Endothelial cell of umbilical vein (primary cell): Measurements from ENCODE around the gene ICE1. TPM values are rescaled to one million over a fixed set of nuclear protein-coding genes. Genes with fewer than 3 reads are reported as not detected.

ENCODE experiments used
- BruUV-seq: library from RNA; stranded (reverse); fragments of 400-500 nt; replicated peaks from 2 replicates; lab custom pipeline; 2021; lab: Mats Ljungman, UMichigan
- CTCF ChIA-PET: fragments of 300-600, 350-600 bp; sonication (Branson Sonifier 250); formaldehyde crosslinking; loops from one replicate; lab custom pipeline; 2021; ENCODE audit warnings: antibody characterized with exemption, inconsistent platforms; lab: Charles Lee
- POLR2A ChIA-PET: fragments of 300-600, 350-600 bp; sonication (Branson Sonifier 250); formaldehyde crosslinking; loops from one replicate; lab custom pipeline; 2021; ENCODE audit warnings: antibody characterized with exemption, inconsistent platforms; lab: Charles Lee
- DNase-seq: peaks from one replicate; pipeline ENCODE4 v3.0.0-alpha.2; 2011; ENCODE audit warnings: low read depth, low spot score
- FAIRE-seq: peaks from 2 replicates; lab custom pipeline; 2011; peaks lifted over from hg19 to GRCh38; lab: Jason Lieb, UNC
- H2AFZ ChIP-seq: 2 replicates; pipeline ENCODE4 v1.6.0; 2012; ENCODE audit warnings: low read depth, low read length, control low read depth, inconsistent platforms
- H3K27ac ChIP-seq: 2 replicates; pipeline ENCODE4 v1.5.1; 2011; ENCODE audit warnings: low read depth, mild to moderate bottlenecking, control low read depth, low read length, moderate library complexity; ENCODE audit not compliant: insufficient read depth
- H3K27me3 ChIP-seq, 2 experiments: 2 replicates each; pipeline versions ENCODE4 v1.6.0 to v1.6.1; 2011; ENCODE audit warnings: low read length in 2 of 2, mixed read lengths in 1 of 2; ENCODE audit not compliant: control insufficient read depth in 2 of 2, insufficient read depth in 2 of 2
- H3K36me3 ChIP-seq, 2 experiments: 2 replicates in 1 of 2; 3 replicates in 1 of 2; pipeline ENCODE4 v1.5.1; 2011; ENCODE audit warnings: low read length in 2 of 2, mild to moderate bottlenecking in 1 of 2, moderate library complexity in 1 of 2; ENCODE audit not compliant: control insufficient read depth in 2 of 2, insufficient read depth in 2 of 2; ENCODE audit errors: extremely low read depth in 1 of 2
- H3K4me1 ChIP-seq: 3 replicates; pipeline ENCODE4 v1.5.1; 2011; ENCODE audit warnings: mild to moderate bottlenecking, low read length; ENCODE audit not compliant: control insufficient read depth, insufficient read depth; ENCODE audit errors: extremely low read depth
- H3K4me2 ChIP-seq: 2 replicates; pipeline ENCODE4 v1.6.1; 2011; ENCODE audit warnings: low read length, control low read depth, mixed read lengths; ENCODE audit not compliant: insufficient read depth
- H3K4me3 ChIP-seq, 3 experiments: fragments of 200-600 bp in 1 of 3; sonication (generic), shearing (Covaris generic) in 1 of 3; replicated peaks in 1 of 3; 2 replicates each; pipeline ENCODE4 v1.5.1; 2011 to 2016; ENCODE audit warnings: control low read depth in 3 of 3, low read length in 3 of 3, mild to moderate bottlenecking in 2 of 3, inconsistent platforms in 1 of 3, low read depth in 1 of 3, moderate library complexity in 1 of 3; ENCODE audit not compliant: insufficient read depth in 1 of 3
- H3K79me2 ChIP-seq: 2 replicates; pipeline ENCODE4 v1.6.0; 2012; ENCODE audit warnings: low read length, inconsistent platforms; ENCODE audit not compliant: control insufficient read depth, insufficient read depth
- H3K9ac ChIP-seq: replicated peaks from 2 replicates; pipeline ENCODE3; 2011; ENCODE audit warnings: low read length, control low read depth; ENCODE audit not compliant: insufficient read depth; ENCODE audit errors: extremely low read depth
- H3K9me1 ChIP-seq: replicated peaks from 3 replicates; pipeline ENCODE4 v1.6.0; 2011; ENCODE audit warnings: mild to moderate bottlenecking, low read length; ENCODE audit not compliant: control insufficient read depth, insufficient read depth; ENCODE audit errors: extremely low read depth
- H3K9me3 ChIP-seq: replicated peaks from 2 replicates; pipeline ENCODE4 v1.5.1; 2012; ENCODE audit warnings: low read length, inconsistent platforms; ENCODE audit not compliant: control insufficient read depth, insufficient read depth
- H4K20me1 ChIP-seq: replicated peaks from 2 replicates; pipeline ENCODE3; 2011; ENCODE audit warnings: mild to moderate bottlenecking, low read length; ENCODE audit not compliant: control insufficient read depth, insufficient read depth; ENCODE audit errors: extremely low read depth
- CTCF ChIP-seq, 2 donors: IDR thresholded peaks; 1 replicate in 1 of 2; 2 replicates in 1 of 2; pipeline ENCODE4 v1.5.1; 2011; ENCODE audit warnings: low read length in 2 of 2, mild to moderate bottlenecking in 2 of 2, moderate library complexity in 2 of 2, control low read depth in 1 of 2, inconsistent platforms in 1 of 2, low read depth in 1 of 2; ENCODE audit not compliant: insufficient read depth in 1 of 2; ENCODE audit errors: extremely low read depth in 1 of 2
- EZH2 ChIP-seq: IDR thresholded peaks from 2 replicates; pipeline ENCODE4 v1.6.1; 2012; ENCODE audit warnings: borderline replicate concordance, low read depth, mild to moderate bottlenecking, moderate library complexity, low read length, inconsistent platforms; ENCODE audit not compliant: severe bottlenecking
- FOS ChIP-seq: IDR thresholded peaks from 2 replicates; pipeline ENCODE4 v1.6.1; 2011; ENCODE audit warnings: mild to moderate bottlenecking, low read length, moderate library complexity, borderline replicate concordance; ENCODE audit not compliant: insufficient read depth
- GATA2 ChIP-seq: IDR thresholded peaks from 2 replicates; pipeline ENCODE4 v1.7.0; 2011; ENCODE audit warnings: low read depth, mild to moderate bottlenecking, moderate library complexity, mixed read lengths, low read length; ENCODE audit not compliant: insufficient read length, insufficient read depth
- JUN ChIP-seq: IDR thresholded peaks from 2 replicates; pipeline ENCODE4 v1.6.1; 2011; ENCODE audit warnings: borderline replicate concordance, low read depth; ENCODE audit not compliant: insufficient read length, insufficient read depth
- MAX ChIP-seq: IDR thresholded peaks from 2 replicates; pipeline ENCODE4 v1.6.1; 2011; ENCODE audit not compliant: insufficient read depth, insufficient read length
- MYC ChIP-seq: IDR thresholded peaks from one replicate; pipeline ENCODE4 v1.6.1; 2011; ENCODE audit warnings: mild to moderate bottlenecking, low read depth, low read length
- POLR2A ChIP-seq: IDR thresholded peaks from 2 replicates; pipeline ENCODE4 v1.6.1; 2012; ENCODE audit warnings: low read depth, mild to moderate bottlenecking, control low read depth, low read length
- POLR2AphosphoS5 ChIP-seq: IDR thresholded peaks from 2 replicates; pipeline ENCODE4 v1.6.1; 2012; ENCODE audit warnings: low read depth, mild to moderate bottlenecking, control low read depth, low read length, moderate library complexity; ENCODE audit not compliant: insufficient read depth
- dilution Hi-C: fragments of 300-500 bp; cut with MboI; formaldehyde crosslinking; loops from one replicate; pipeline ENCODE4 v1.15.0; 2019; ENCODE audit warnings: low sequenced_read_pairs; ENCODE audit not compliant: extremely low pct_ligation_motif_present
- intact Hi-C: fragments of 100-400 bp; cut with micrococcal nuclease; formaldehyde crosslinking; loops from one replicate; pipeline ENCODE4 v1.10.0; 2022
- polyA plus RNA-seq, 4 experiments: library from polyadenylated mRNA; depleted of rRNA in 3 of 4; stranded (reverse) in 3 of 4; unstranded in 1 of 4; fragments of >200 nt; gene quantifications; 2 replicates each; pipeline versions ENCODE4 v1.2.1 to v1.2.3, GENCODE V29; 2011 to 2012; ENCODE audit warnings: missing spikeins in 1 of 4
- total RNA-seq: library from RNA; stranded (reverse); gene quantifications from 2 replicates; pipeline ENCODE4 v1.2.3, GENCODE V29; 2021

Gene ICE1
- total and polyA plus RNA-seq, 2 donors (not counting 3 experiments of a cell fraction or from before 2014, with no cell fraction given), result 8.8 to 29.1 TPM

DNA sequence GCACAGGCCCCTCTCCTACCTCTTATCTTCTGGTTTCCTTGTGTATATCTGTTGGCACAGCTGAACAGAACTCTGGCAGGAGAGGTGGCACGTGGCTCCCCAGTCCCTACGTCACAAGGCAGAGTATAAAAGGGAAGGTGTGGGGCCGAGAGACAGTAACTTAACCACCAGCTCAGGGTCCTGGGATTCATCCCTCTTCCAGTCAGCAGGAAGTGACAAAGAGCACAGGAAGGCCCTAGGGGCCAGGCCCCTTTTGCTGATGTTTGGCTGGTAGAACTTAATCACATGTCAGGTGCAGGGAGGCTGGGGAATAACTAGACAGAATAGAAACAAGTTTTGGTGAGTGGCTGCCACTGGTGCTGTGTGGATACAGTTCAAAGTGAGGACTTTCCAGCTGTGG lies 4.5 kb upstream of the ICE1 start:
- dilution Hi-C loops (no loop called here), intact Hi-C loops (loop anchor here (2.0 kb wide), 1 partner anchor 549 kb away; no protein-coding TSS in a partner anchor)
- Histone ChIP-seq H2AFZ (no peak overlapping the region), H3K79me2 (peaks cover 4% of the 10 kb centered on the region), H3K27ac (no peak overlapping the region), H3K9ac (no peak overlapping the region), H3K9me3 (no peaks in the 10 kb centered on the region), H3K9me1 (no peaks in the 10 kb centered on the region), H3K36me3 (no peaks in the 10 kb centered on the region), H3K4me1 (peaks cover 10% of the 10 kb centered on the region), H4K20me1 (no peaks in the 10 kb centered on the region), H3K4me3 (no peak overlapping the region), H3K4me2 (no peak overlapping the region), H3K27me3 (no peaks in the 10 kb centered on the region)
- BruUV-seq, result no TSS peak
- FAIRE-seq (no peak), DNase-seq (no peak)
- ChIA-PET POLR2A (no interaction called here), CTCF (interaction anchor here (3.6 to 3.7 kb wide), 2 partner anchors 275 to 279 kb away, joined by 31 to 32 read pairs; partner anchors contain the start of gene ADAMTS16)
- TF ChIP-seq POLR2AphosphoS5, result no peak
- TF ChIP-seq JUN, result no peak
- no peak for TF ChIP-seq FOS
- TF ChIP-seq GATA2, result no peak
- TF ChIP-seq CTCF (IDR thresholded peaks at IDR 0.05; ENCODE audit: extremely low read depth in 1 of 2, insufficient read depth in 1 of 2, low read depth in 1 of 2, low read length in 2 of 2), result no peak
- TF ChIP-seq EZH2, result no peak
- no peak for TF ChIP-seq MYC
- TF ChIP-seq POLR2A, result no peak
- no peak for TF ChIP-seq MAX
